Measurements from ENCODE around the gene GMCL2.
A peak's percentile ranks its signal among the peaks of the same experiment; 100 is the strongest.
"Not testable (repeated sequence)": the region's sequence is repeated elsewhere in the genome, so short reads cannot be mapped to it uniquely, and the experiment has no call there.

Gene GMCL2

DNA sequence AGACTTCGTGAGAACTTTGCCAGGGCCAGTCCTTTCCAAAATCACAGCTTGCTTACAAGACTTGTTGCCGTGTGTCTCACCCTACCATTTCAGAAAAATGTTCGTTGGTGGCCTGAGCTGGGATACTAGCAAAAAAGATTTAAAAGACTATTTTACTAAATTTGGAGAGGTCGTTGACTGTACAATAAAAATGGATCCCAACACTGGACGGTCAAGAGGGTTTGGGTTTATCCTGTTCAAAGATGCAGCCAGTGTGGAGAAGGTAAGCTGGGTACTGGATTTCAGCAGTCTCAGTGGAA is 18.5 kb upstream of the GMCL2 start:
- DNase-seq = no peak

DNA sequence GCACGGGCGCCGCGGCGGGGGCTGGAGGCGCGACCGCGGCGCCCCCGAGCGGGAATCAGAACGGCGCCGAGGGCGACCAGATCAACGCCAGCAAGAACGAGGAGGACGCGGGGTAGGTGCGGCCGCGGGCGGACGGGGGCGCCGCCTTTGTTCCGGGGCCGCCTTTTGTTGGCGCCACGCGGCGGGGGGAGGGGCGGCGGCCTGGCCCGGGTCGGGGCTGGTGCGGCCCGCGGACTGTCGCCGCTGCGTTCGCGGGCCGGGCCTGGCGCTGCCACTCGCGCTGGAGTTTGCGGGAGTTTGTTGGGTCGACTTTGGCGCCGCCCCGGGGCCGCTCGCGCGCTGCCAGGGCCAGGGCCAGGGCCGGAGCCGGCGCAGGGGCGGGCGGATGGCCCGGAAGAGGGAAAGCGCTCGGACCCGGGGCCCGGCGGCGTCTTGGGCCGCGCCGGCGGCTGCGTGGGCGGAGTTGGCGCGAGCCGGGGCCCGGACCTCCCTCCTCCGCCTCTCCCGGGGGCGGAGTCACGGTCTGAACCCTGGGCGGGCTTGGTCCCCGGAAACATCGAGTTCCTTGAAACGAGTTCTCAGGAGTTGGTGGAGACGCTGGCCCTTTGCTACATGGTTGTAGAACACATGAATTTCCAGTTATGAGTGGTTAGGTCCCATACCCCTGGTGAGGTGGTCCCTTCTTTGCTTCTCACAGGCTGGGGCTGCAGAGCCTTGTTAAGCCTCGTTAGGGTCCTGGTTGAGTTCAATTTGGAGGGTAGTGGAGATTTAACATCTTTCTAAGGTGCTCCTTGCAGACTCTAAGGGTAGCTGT is 18.0 kb upstream of the GMCL2 start:
- DNase-seq = peak; percentile 83

DNA sequence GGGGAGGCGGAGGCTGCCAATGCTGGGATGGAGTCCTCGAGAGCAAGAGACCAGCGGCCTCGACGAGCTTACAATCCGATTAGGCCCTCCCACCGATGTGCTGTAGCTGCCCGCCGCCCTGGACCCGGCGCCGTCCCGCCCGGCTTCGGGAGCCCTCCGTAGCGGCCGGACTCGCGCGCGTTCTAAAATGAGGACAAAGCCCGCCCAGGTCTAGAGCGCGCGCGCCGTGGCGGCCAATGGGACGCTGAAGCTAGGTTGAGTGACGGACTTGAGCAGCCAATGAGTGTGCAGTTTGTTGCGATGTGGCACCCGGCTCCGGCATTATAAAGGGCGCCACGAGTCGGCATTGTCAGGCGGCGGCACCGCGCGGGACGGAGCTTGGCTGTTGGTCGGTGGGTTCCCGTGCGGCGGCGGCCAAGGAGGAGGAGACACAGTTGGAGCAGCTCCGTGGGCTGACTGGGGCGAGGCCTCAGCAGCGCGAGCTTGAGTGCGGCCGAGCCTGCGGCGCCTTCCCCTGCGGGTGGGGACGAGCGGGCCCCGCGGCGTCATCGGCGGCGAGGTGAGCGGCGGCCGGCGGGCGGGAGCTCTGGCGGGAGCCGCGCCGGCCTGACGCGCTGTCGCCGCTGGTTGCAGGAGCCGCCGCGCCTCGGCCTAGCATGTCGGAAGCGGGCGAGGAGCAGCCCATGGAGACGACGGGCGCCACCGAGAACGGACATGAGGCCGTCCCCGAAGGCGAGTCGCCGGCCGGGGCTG is 17.2 kb upstream of the GMCL2 start, which contains the start of gene HNRNPAB:
TSS of gene HNRNPAB (plus strand) at position 352 of the 753 bp plus-strand sequence. CDS start at position 657, 305 bp downstream.
- peak; percentile 95 for DNase-seq

DNA sequence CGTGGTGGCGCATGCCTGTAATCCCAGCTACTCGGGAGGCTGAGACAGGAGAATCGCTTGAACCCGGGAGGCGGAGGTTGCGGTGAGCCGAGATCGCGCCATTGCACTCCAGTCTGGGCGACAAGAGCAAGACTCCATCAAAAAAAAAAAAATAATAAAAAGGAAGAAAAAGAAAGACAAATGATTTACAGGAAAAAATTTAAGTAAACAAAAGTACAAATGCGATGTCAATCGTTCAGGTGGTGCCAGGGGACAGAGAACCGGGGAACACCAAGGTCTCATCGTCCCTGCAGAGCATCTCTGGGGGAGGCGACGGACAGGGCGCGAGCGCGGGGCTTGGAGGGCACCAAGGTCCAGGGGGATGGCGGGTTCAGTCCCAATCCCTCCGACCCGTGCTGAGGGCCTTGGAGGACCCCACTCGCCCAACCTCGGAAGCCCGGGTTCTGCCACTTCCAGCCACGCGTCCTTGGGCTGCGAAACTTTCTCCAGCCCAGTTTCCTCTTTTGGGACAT is 16.6 kb upstream of the GMCL2 start:
- DNase-seq = no peak

DNA sequence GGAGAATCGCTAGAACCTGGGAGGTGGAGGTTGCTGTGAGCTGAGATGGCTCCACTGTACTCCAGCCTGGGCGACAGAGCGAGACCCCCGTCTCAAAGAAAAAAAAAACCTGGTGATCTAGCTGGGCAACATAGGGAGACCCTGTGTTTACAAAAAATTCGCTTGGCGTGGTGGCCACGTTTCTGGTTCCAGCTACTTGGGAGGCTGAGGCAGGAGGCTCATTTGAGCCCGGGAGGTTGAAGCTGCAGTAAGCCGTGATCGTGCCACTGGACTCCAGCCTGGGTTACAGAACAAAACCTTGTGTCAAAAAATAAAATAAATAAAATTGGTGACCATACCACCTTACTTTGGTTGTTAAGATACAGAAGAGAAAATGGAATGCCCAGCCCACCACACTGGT is 15.4 kb upstream of the GMCL2 start:
- DNase-seq = no peak

DNA sequence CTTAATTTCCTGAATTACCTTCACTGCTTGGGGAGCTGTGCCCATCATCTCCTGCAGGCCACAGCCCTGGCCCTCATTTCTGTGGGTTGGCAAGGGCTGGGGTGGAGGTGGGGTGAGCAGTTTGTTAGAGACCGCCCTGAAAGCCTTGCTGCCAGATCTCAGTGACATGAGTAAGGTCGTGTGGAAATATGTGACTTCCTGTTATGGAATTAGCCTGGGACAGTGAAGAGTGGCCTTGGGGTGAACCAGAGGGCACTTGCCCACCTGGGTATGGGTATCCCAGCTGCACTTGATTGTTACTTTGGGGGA is 14.7 kb upstream of the GMCL2 start:
- no peak for DNase-seq

DNA sequence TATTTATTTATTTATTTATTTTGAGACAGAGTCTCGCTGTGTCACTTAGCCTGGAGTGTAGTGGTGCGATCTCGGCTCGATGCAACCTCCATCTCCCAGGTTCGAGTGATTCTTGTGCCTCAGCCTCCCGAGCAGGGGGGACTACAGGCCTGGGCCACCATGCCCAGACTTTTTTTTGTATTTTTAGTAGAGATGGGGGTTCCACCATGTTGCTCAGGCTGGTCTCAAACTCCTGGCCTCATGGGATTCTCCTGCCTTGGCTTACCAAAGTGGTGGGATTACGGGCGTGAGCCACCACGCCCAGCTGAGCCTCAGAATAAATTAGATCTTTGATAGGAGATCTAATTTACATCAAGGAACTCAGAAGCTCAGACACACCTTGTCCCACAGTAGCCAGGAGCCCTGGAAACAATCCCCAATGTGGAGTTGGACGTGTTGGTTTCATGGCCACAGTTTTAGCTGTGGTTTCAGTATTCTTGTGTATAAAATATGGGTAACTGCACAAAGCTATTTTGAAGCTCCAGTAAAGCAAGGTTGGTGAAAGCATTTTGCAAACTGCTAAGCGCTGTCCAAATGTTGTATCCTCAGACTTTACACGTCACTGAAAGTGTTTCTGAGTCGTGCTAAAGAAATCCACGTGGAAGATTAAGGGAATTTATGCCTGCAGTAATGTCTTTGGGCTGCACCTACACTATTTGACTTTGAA is 14.2 kb upstream of the GMCL2 start:
- peak; percentile 52 for DNase-seq

DNA sequence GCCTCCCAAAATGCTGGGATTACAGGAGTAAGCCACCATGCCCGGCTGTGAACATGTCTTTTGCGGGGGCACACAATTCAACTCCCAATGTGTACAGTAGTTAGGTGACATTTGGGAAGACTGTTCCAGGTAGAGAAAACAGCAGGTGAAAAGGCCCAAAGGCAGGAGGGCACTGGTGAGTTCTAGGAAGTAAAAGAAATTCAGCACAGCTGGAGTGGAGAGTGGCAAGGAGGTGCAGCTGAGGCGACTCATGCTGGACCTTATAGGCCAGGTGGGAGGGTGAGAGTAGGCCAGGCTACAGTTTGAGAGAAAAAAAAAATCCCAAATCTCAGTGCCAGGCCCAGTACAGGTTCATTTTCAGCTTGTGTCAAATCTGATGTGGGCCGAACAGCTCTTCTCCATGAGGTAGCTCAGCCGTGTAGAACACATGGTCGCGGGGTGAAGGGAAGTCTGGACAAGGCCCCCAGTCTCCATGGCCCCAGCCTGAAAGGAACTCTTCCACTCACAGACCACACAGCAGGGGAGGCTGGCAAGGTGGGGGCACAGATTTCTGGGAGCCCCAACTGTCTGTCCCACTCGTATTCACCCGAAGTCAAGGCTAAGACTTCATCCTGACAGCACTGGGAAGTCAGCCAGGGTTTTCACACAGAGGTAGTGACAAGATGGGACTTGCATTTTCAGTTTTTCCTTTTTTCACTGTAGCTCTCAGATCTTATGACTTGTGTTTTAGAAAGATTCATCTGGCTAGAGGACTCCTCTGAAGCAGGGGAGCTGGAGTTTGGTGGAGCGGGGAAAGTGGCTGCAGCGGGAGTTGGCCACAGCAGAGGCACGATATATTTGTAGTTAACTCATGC is 12.6 kb upstream of the GMCL2 start:
- no peak for DNase-seq

DNA sequence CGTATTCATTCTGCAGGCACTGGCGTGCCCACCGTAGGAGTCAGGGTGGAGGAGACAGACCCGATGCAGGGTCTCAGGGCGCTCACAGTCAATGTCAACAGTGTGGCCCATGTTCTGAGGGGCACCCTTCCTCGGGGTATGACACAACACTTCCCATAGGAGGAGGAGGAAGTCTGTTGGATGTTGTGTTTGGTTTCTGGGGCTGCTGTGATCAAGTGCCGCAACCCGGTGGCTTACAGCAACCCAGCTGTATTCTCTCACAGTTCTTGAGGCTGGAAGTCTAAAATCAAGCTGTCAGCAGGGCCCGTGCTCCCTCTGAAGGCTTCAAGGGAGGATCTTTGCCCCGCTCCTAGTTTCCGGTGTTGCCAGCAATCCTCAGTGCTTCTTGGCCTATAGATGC is 11.5 kb upstream of the GMCL2 start:
- DNase-seq = no peak

DNA sequence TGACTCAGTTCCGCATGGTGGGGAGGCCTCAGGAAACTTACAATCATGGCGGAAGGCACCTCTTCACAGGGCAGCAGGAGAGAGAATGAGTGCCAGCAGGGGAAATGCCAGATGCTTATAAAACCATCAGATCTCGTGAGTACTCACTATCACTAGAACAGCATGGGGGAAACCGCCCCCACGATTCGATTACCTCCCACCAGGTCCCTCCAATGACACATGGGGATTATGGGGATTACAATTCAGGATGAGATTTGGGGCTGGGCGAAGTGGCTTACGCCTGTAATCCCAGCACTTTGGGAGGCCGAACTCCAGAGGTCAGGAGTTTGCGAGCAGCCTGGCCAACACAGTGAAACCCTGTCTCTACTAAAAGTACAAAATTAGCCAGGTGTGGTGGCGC is 11.0 kb upstream of the GMCL2 start:
- DNase-seq = not testable (repeated sequence)

DNA sequence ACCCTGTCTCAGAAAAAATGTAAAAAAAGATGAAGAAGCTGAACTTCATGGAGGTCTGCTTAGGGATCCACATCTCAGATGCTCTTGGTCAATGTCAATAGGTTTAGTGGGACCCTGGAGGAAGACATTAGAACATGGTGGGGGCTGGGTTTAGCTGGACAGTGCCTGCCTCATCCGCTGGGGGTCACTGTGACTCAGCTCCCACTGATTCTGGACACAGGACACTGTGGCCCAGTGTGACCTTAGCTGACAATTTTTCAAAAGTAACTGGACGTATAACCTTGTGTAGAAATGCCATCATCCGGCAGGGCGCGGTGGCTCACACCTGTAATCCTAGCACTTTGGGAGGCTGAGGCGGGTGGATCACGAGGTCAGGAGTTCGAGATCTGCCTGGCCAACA is 9.8 kb upstream of the GMCL2 start:
- no peak for DNase-seq

DNA sequence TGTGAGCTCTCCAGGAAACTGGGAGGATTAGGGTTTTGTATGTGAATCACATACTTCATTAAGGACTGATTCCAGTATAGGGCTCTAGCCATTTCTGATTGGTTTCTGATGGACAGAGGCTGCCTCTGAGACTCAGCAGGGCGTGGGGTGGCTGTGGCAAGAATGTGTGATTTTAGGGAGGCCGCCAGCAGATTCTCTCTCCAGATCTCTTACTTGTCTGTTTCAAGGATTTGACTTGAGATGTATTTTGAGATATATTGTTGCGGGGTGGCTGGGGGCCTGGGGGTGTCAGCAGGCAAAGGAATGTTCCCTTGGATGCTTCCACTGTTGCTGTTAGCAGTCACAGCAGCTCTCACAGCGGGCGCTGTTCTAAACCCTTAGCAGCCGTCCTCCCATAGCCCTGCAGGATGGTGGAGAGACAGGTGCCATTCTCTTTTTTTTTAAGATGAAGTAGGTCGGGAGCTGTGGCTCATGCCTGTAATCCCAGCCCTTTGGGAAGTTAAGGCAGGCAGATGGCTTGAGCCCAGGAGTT is 9.2 kb upstream of the GMCL2 start:
- DNase-seq = no peak

DNA sequence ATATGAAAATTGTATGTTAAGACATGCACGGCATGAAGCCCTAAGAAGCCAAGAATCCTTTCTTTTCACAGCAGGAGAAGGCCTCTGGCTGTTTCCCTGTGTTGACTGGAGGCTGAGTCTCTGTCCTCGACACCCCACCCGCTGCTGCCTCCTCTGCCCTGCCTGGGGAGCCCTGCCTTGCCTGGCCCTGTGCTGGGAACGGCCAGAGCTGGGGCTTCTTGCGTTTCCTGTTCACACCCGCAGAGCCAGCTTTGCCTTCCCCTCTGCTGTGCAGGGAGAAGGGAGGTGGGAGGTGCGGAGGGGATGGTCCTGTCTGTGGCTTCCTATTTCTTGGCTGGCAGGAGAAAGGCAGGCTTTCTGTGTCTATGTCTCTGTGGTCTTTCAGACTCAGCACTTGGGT is 6.9 kb upstream of the GMCL2 start:
- DNase-seq = no peak

DNA sequence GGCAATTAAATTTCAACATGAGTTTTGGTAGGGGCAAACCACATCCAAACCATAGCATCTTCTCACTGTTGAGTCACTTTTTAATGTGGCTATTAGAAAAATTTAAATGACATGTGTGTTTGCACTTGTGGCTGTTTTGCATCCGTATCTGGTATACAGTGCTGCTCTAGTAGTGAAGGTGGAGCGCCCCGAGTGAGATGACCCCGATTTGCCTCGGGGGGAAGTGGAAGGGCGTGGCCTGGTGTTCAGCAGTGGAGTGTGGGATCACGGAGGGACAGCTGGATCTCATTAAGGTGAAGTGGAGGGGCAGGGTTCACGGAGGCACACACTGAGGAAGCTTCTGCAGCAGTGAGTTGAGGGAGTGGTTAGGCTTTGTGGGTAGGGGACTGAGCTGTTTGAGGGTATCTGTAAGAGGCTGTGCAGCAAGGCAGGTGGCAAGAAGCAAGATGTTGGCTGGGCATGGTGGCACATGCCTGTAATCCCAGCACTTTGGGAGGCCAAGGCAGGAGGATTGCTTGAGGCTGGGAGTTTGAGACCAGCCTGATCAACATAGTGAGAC is 6.2 kb upstream of the GMCL2 start:
- DNase-seq = no peak

DNA sequence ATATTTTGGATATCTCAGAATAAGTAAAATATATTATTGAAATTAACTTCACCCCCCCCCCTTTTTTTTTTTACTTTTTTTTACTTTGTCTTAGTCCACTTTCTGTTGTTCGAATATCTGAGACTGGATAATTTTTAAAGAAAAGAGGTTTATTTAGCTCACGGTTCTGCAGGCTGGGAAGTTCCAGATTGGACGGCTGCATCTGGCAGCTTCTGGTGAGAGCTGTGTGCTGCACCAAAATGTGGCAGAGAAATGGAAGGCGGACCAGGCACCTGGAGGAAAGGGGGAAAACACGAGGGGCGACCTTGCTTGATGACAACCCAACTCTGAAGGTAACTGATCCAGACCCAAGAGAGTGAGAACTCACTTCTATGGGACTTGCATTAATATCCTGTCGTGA is 5.6 kb upstream of the GMCL2 start:
- no peak for DNase-seq

DNA sequence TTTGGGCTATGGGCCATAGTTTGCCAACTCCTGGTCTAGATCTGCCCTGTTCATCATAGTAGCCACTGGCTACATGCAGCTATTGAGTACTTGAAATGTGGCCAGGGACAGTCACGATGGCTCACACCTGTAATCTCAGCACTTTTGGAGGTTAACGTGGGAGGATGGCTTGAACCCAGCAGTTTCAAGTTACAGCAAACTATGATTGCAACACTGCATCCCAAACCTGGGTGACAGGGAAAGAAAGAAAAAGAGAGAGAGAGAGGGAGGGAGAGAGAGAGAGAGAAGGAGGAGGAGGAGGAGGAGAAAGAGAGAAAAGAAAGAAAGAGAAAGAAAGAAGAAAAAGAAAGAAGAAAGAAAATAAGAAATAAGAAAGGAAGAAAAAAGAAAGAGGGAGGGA is 5.1 kb upstream of the GMCL2 start:
- no peak for DNase-seq

DNA sequence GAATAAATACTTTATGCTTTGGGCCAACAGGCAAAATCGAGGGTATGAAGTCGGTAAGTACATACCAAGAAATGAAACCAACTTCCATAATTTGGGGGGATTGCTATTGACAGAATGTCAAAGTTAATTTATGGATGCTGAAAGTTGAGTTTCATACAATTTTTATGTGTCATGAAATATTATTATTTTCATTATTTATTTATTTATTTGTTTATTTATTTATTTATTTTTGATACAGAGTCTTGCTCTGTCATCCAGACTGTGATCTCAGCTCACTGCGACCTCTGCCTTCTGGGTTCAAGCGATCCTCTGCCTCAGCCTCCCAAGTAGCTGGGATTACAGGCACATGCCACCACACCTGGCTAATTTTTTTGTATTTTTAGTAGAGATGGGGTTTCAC is 4.5 kb upstream of the GMCL2 start:
- no peak for DNase-seq

DNA sequence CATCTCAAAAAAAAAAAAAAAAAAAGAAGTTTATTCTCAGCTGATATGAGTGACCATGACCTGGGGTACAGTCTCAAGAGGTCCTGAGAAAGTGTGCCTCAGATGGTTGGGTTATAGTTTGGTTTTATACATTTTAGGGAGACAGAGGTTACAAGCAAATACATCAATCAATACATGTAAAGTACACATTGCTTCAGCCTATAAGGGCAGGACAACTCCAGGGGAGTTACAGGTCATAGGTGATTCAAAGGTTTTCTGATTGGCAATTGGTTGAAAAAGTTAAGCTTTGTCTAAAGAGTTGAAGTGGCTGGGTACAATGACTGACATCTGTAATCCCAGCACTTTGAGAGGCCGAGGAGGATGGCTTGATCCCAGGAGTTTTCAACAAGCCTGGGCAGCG is 2.3 kb upstream of the GMCL2 start:
- DNase-seq = no peak

DNA sequence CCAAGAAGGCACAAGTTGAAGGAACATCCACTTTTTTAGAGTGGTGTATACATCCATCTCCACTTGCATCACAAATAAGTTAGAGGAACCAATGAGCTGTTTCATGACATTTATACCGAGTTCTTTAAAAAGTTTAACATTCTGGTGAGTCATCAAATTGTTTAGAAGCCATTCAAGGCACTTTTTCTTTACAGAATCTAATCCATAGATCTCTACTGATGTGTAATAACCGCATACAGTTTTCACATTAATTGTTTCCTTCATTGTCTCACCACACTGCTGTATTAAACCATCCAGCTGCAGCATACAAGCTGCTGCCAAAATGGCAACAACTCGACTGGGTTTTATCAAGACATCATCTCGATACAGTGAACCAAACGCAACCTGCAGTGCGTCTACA is 744 bp downstream of the GMCL2 start:
- DNase-seq = no peak

DNA sequence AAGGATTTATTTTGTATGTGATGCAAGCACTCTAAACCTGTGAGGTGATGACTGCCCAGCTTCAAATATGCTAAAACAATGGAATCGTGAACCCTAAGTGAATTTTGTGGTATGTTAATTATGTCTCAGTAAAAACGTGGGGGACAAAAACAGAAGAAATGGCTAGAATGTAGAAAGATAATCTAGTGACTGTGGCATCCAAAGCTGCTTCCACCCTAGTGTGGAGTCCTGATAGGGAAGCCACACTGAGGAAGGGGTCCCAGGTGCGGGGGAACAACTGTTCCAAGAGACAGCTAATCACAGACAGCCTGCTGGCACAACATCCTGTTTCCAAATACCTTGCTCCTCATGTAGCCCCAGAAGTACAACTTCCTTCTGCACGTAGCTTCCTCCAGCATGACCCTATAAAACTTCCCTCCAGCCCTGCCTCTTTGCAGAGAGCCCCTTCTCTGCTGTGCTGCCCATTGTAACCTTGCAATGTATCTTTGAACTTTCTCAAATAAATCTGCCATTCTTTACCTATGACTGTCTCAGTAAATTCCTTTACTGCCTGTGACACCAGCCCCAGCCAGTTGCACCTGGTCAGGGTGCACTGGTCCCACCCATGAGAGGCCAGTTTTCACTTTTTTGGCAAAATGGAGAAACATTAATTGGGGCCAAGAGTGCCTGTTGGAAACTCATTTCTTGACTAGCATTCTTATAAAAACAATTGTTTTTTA is 4.9 kb downstream of the GMCL2 start:
- no peak for DNase-seq

DNA sequence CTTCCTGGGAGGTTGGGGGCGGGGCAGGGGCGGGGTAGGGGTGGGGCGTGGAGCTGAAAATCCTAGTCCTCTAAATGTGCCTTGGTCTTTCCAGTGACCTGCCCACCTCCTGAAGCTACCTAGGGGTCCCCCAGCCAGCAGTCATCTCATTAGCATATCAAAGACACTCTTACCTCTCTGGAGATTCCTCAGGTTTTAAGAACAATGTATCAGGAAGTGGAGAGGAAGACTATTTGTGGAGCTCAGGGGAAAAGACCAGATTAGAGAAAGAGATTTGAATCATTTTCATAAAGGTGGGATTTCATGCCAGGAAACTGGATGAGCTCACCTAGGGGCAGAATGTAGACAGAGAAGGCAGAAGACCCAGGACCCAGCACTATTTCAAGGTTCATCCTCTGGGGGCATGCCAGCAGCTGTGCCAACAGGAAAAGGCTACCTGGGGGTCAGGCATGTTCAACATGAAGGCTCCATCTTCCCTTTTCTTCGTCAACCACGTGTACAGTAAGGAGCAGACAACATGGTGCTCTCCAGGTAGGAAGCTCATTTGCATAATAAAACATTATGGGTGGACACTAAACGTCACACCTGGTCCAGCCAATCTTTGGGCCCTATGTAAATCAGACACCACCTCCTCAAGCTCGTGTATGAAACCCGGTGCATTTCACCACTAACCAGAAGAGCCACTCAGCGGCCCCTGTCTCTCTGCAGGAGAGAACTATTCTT is 6.9 kb downstream of the GMCL2 start:
- no peak for DNase-seq
